ENCODE measurements around the gene FANCC. TPM values are rescaled to one million over a fixed set of nuclear protein-coding genes. Genes with fewer than 3 reads are reported as not detected.
A peak's percentile ranks its signal among the peaks of the same experiment; 100 is the strongest.

FANCC gene
- total RNA-seq: 23.8 TPM

GRCh38 chr9:95317119-95317892, at the start of gene FANCC:
Gene FANCC (minus strand): TSS chr9:95317709. CDS start chr9:95249291, 68,418 bp downstream.

Small RNA genes within 50 kb of the gene (small RNA-seq; reads per million reads assigned to genes)
- gene MIR23B (ENCODE audit: low replicate concordance) (309 reads per million, percentile 97 among the genes with 10 or more reads in this experiment), gene MIR27B (ENCODE audit: low replicate concordance) (1,590 reads per million, percentile 99 among the genes with 10 or more reads in this experiment), gene MIR3074 (ENCODE audit: low replicate concordance) (not detected), gene MIR6081 (ENCODE audit: low replicate concordance) (not detected), gene RNA5SP288 (ENCODE audit: low replicate concordance) (13.3 reads per million, percentile 91 among the genes with 10 or more reads in this experiment)

Other genes with a start within 250 kb of the FANCC start
- gene PTCH1, start 199.3 kb upstream of the FANCC start, total RNA-seq: 18.2 TPM

Data from parietal lobe (tissue), 2 donors.